SH-SY5Y (cell line): ENCODE results near the gene GYG1.

Experiments used
- GATA2 ChIP-seq: IDR thresholded peaks from 2 replicates; pipeline ENCODE4 v1.6.1; 2011; ENCODE audit warnings: mild to moderate bottlenecking, low read depth, low read length
- GATA3 ChIP-seq: IDR thresholded peaks from 2 replicates; pipeline ENCODE4 v1.6.1; 2011; ENCODE audit warnings: low read depth, mild to moderate bottlenecking, low read length, moderate library complexity

DNA sequence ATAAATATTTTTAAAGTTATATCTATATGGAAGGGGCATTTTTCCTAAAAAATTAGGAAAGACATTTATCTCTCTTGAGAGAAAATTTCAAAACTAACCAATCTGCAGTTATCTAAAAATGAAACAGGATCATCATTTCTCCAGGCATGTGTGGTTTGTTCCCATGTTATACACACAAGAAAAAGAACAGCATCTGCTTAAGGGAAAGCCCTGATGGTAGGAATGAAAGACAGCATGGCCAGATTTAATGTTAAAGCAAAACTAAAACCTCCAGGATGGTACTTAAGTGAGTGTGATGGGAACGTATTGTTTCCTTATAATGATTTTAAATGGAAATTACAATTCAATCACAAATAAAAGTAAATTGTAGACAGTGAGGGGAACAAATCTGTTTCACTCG is 46.2 kb upstream of the GYG1 start:
- TF ChIP-seq GATA3 (no peak), GATA2 (no peak)
